Sigmoid colon (tissue), 4 donors: ENCODE results near the gene C5orf46.

Experiments used
- POLR2AphosphoS5 ChIP-seq, 4 donors: sonication (generic); formaldehyde crosslinking; IDR thresholded peaks; one replicate each; pipeline ENCODE4 v1.6.1; 2017; ENCODE audit warnings: antibody characterized with exemption in 4 of 4
- TF ChIP-seq, protein P1 (sequence below), 4 experiments: fragments of 450-650 bp in 3 of 4; fragments of 200-600 bp in 1 of 4; IDR thresholded peaks; one replicate each; pipeline ENCODE4 v1.5.1; 2016 to 2019; ENCODE audit warnings: antibody characterized with exemption in 4 of 4, mild to moderate bottlenecking in 3 of 4, moderate library complexity in 2 of 4

- TF ChIP-seq, protein P1, sequence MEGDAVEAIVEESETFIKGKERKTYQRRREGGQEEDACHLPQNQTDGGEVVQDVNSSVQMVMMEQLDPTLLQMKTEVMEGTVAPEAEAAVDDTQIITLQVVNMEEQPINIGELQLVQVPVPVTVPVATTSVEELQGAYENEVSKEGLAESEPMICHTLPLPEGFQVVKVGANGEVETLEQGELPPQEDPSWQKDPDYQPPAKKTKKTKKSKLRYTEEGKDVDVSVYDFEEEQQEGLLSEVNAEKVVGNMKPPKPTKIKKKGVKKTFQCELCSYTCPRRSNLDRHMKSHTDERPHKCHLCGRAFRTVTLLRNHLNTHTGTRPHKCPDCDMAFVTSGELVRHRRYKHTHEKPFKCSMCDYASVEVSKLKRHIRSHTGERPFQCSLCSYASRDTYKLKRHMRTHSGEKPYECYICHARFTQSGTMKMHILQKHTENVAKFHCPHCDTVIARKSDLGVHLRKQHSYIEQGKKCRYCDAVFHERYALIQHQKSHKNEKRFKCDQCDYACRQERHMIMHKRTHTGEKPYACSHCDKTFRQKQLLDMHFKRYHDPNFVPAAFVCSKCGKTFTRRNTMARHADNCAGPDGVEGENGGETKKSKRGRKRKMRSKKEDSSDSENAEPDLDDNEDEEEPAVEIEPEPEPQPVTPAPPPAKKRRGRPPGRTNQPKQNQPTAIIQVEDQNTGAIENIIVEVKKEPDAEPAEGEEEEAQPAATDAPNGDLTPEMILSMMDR (IDR thresholded peaks at IDR 0.05), result no peak
- TF ChIP-seq POLR2AphosphoS5 (IDR thresholded peaks at IDR 0.05), result no peak
Measured at GRCh38 chr5:147845618-147846017, 60.7 kb downstream of the C5orf46 start.
